IPS-18c (cell line): ENCODE results near the gene ANAPC5.
A peak's percentile ranks its signal among the peaks of the same experiment; 100 is the strongest.
"Not testable (repeated sequence)": the region's sequence is repeated elsewhere in the genome, so short reads cannot be mapped to it uniquely, and the experiment has no call there.

Experiments used
- H3K4me3 ChIP-seq: 2 replicates; pipeline ENCODE4 v1.7.0; 2013; ENCODE audit warnings: low read depth, mild to moderate bottlenecking, low read length, moderate library complexity; ENCODE audit not compliant: insufficient read depth
- H3K9me3 ChIP-seq: one replicate; pipeline ENCODE4 v1.6.1; 2013; ENCODE audit warnings: mild to moderate bottlenecking, low read length, moderate library complexity; ENCODE audit not compliant: control insufficient read depth, insufficient read depth

Gene ANAPC5

GRCh38 chr12:121374336-121374735, 22.1 kb upstream of the ANAPC5 start:
- H3K4me3 ChIP-seq, H3K9me3 ChIP-seq: not testable (repeated sequence)

- Histone ChIP-seq H3K9me3 (peaks cover 2% of the 10 kb centered on the region), H3K4me3 (no peak overlapping the region)
Observed at GRCh38 chr12:121373755-121374154, 21.5 kb upstream of the ANAPC5 start.

- Histone ChIP-seq H3K4me3 (no peak overlapping the region), H3K9me3 (no peaks in the 10 kb centered on the region)
Observed at GRCh38 chr12:121371404-121371803, 19.2 kb upstream of the ANAPC5 start.

GRCh38 chr12:121366063-121366459, 13.8 kb upstream of the ANAPC5 start:
- Histone ChIP-seq H3K9me3 (no peaks in the 10 kb centered on the region), H3K4me3 (no peak overlapping the region)

- Histone ChIP-seq H3K9me3 (no peaks in the 10 kb centered on the region), H3K4me3 (no peak overlapping the region)
Observed at GRCh38 chr12:121365416-121366062, 13.3 kb upstream of the ANAPC5 start.

- Histone ChIP-seq H3K4me3 (no peak overlapping the region), H3K9me3 (no peaks in the 10 kb centered on the region)
Observed at GRCh38 chr12:121364683-121365121, 12.5 kb upstream of the ANAPC5 start.

- H3K4me3 ChIP-seq = no peak overlapping the region
- H3K9me3 ChIP-seq = no peaks in the 10 kb centered on the region
Observed at GRCh38 chr12:121358073-121358472, 5.9 kb upstream of the ANAPC5 start.

- Histone ChIP-seq H3K9me3 (no peaks in the 10 kb centered on the region), H3K4me3 (no peak overlapping the region)
Observed at GRCh38 chr12:121357331-121357730, 5.1 kb upstream of the ANAPC5 start.

GRCh38 chr12:121356657-121357056, 4.4 kb upstream of the ANAPC5 start:
- no peaks in the 10 kb centered on the region for H3K9me3 ChIP-seq
- H3K4me3 ChIP-seq = no peak overlapping the region

- Histone ChIP-seq H3K4me3 (no peak overlapping the region), H3K9me3 (no peaks in the 10 kb centered on the region)
Observed at GRCh38 chr12:121355818-121356217, 3.6 kb upstream of the ANAPC5 start.

- peak overlapping the region; percentile 94; the same call in 1 of the 2 replicates for H3K4me3 ChIP-seq
- no peaks in the 10 kb centered on the region for H3K9me3 ChIP-seq
Observed at GRCh38 chr12:121352682-121353018, 439 bp upstream of the ANAPC5 start.

- H3K9me3 ChIP-seq = no peaks in the 10 kb centered on the region
Observed at GRCh38 chr12:121346747-121347146, 5.5 kb downstream of the ANAPC5 start.

GRCh38 chr12:121345151-121345815, 6.9 kb downstream of the ANAPC5 start:
- H3K9me3 ChIP-seq = no peaks in the 10 kb centered on the region
- no peak overlapping the region for H3K4me3 ChIP-seq

More at GRCh38 chr12:121346747-121347146, 5.5 kb downstream of the ANAPC5 start:
- no peak overlapping the region for H3K4me3 ChIP-seq

GRCh38 chr12:121344506-121344905, 7.7 kb downstream of the ANAPC5 start:
- H3K4me3 ChIP-seq = no peak overlapping the region
- no peaks in the 10 kb centered on the region for H3K9me3 ChIP-seq

- H3K9me3 ChIP-seq = no peaks in the 10 kb centered on the region
- H3K4me3 ChIP-seq = no peak overlapping the region
Observed at GRCh38 chr12:121337416-121337815, 14.8 kb downstream of the ANAPC5 start.

GRCh38 chr12:121334513-121335343, 17.5 kb downstream of the ANAPC5 start:
- Histone ChIP-seq H3K9me3 (no peaks in the 10 kb centered on the region), H3K4me3 (no peak overlapping the region)

- Histone ChIP-seq H3K4me3 (no peak overlapping the region), H3K9me3 (no peaks in the 10 kb centered on the region)
Observed at GRCh38 chr12:121333747-121334146, 18.5 kb downstream of the ANAPC5 start.

GRCh38 chr12:121331248-121331647, 21.0 kb downstream of the ANAPC5 start:
- H3K4me3 ChIP-seq = no peak overlapping the region
- H3K9me3 ChIP-seq = peaks cover 2% of the 10 kb centered on the region
